ENCODE data around the gene TAF1B.
A peak's percentile ranks its signal among the peaks of the same experiment; 100 is the strongest.

TAF1B gene

DNA sequence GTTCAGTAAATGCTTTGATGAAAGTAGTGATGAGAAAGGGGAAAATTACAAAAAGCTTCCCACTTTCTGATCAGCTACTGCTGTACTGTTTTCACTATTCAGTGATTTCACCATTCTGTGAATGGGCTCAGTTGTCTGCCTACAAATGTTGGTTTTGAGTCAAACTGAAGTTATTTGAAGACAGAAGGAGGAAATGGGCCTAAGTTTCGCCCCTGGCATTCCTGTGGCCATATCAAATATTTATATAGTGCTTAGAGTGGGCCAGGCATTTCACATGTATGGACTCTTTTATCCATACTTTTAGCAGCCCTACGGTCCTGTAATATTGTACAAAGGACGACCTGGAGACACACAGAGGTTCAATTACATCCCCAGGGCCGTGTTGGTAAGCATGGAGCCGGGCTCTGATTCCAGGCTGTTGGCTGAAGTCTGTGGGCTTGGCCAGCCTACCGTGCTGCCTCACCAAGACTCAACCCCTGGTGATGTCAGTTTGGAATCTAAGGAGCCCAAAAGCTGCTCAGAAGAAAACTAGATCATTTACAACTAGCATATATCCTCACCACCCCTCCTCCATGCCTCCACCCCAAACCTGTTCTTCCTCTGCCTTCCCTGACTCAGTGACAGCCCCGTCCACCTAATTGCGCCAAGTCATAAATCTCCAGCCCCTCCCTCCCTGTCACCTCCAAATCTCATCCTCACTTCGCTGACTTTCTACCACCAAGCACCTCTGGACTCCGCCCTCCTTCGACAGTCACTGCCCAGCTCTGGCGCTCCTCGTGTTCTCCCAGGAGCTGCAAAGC lies 98.1 kb downstream of the TAF1B start:
- no peak for DNase-seq (ENCODE audit: low spot score)

DNA sequence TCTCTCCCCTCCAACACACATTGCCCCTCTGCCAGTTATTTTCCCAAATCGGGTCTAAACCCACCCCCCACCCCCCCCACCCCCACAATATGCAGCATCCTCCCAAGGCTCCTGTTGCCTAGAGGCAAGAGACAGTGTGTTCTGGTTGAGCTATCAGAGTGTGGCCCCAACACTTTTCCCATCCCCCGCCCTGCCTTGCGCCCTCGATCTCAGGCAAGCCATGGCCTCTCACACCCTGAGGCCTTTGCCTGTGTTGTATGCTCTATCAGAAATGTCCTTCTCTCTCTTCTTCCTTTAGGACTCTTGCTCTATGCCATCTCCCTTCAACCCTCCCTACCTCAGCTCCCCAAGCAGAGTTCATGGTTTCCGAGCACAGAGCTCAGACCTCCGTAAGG lies 98.7 kb downstream of the TAF1B start:
- no peak for DNase-seq (ENCODE audit: low spot score)

DNA sequence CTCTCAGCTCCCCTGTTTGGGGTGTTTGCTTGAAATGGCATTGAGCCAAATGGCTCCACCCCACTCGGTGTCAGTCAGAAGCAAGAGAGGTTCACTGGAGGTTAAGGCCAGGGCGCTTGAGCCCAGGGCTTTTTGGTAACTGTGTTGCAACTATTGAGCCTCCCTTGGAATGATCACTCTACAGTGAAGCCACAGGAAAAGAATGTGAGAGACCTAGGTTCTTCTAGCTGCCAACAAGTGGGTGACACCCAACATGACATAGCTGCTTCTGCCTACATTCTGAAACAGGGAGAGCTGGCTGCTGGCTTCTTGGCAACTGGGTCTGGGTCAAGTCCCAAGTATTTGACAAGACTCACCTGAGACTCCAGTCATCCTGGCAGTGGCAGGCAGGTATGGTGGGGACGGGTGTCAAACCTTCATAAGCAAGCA lies 101.1 kb downstream of the TAF1B start:
- no peak for DNase-seq (ENCODE audit: low spot score)

- no peak for DNase-seq (ENCODE audit: low spot score)
Measured at GRCh38 chr2:9945596-9945995, 102.3 kb downstream of the TAF1B start.

- DNase-seq (ENCODE audit: low spot score), result no peak
Measured at GRCh38 chr2:9946076-9946475, 102.8 kb downstream of the TAF1B start.

DNA sequence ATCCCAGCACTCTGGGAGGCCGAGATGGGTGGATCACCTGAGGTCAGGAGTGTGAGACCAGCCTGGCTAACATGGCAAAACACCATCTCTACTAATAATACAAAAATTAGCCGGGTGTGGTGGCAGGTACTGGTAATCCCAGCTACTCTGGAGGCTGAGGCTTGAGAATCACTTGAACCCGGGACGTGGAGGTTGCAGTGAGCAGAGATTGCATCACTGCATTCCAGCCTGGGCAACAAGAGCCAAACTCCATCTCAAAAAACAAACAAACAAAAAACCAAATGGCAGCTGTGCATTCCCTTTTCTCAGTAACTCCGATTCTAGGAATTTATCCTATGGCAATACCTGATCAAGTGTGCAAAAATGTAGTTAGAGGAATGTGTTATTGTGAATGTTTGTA lies 103.5 kb downstream of the TAF1B start:
- no peak for DNase-seq (ENCODE audit: low spot score)

DNA sequence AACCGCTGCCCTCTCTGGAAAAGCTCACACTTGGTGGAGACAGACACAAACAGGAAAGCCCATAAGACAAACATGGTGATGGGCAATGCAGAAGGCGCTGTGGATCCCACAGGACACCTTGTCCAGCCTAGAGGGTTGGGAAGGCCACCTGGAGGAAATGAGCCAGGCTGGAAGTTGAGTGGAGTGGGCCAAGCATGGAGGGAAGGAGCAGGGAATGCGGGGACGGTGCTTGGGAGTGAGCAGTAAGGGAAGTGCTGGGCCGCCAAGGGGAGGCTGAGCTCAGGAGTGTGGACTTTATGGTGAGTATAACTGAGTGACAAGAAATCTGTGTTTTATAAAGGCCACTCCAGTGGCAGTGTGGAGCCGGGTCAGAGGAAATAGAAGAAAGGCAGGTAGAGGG lies 105.4 kb downstream of the TAF1B start:
- no peak for DNase-seq (ENCODE audit: low spot score)

DNA sequence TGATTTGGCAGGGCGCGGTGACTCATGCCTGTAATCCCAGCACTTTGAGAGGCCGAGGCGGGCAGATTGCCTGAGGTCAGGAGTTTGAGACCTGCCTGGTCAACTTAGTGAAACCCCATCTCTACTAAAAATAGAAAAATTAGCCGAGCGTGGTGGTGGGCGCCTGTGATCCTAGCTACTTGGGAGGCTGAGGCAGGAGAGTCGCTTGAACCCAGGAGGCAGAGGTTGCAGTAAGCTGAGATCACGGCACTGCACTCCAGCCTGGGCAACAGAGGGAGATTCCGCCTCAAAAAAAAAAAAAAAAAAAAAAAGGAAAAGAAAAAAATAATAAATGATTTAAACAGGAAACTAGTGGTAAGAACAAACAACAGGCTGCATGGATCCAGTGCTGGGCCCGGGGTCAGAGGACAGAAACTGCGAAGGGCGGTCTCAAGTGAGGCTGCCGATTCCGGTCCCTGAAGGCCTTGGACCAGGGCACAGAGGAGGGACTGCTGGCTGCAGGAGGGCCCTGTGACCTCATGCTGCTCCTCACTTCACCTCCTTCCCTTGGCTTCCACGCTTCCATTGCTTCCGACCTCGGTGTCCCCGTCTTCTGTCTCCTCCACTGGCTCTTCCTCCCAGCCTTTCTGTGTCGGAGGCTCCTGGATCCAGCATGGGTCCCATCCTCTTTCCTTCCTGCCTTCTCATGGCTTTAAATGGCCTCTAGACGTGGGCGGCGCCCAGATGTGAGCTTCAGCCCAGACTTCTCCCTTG lies 106.1 kb downstream of the TAF1B start:
- DNase-seq (ENCODE audit: low spot score), result no peak

DNA sequence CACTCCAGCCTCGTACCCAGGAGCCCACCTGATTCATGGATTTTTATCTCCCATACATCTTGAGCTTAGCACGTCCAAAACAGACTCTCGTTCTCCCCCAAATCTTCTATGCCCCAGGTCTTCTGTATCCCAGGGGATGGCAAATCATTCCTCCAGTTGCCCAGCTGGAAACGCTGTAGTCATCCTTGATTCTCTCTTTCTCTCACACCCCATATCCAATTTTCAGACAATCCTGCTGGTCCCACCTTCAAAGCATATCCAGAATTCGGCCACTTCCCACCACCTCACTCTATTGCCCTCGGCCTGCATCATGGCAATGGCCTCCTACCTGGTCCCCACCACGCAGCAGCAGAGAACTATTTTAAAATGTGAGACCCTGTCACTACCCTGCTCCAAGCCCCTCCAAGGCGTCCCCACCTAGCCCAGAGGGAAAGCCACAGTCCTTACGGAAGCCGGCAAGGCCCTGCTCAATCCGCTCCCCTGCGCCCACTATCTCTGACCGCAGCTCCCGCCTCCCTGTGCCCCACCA lies 106.8 kb downstream of the TAF1B start:
- DNase-seq (ENCODE audit: low spot score), result no peak

GRCh38 chr2:9950521-9951271 lies 107.4 kb downstream of the TAF1B start:
- peak; percentile 70 for DNase-seq (ENCODE audit: low spot score)

DNA sequence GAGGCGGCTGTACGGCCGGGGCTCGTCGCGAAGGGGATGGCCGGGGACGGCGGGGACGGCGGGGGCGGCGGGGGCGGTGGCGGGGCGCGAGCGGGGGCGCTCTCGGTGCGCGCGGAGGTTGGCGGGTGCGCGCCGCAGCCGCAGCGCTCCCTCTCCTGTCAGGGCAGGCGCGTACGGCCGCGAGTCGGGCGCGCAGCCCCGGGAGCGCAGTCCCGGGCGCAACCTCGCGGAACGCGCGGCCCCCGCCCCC lies 107.9 kb downstream of the TAF1B start:
- DNase-seq (ENCODE audit: low spot score), result no peak

GRCh38 chr2:9951522-9952285 lies 108.4 kb downstream of the TAF1B start, which contains the start of gene GRHL1:
Gene GRHL1 (plus strand): TSS chr2:9951693. CDS start chr2:9951834, 141 bp downstream.
- peak; percentile 96 for DNase-seq (ENCODE audit: low spot score)

- DNase-seq (ENCODE audit: low spot score), result no peak
Measured at GRCh38 chr2:9952286-9952737, 109.0 kb downstream of the TAF1B start.

GRCh38 chr2:9952856-9953503 lies 109.7 kb downstream of the TAF1B start:
- DNase-seq (ENCODE audit: low spot score), result no peak

- DNase-seq (ENCODE audit: low spot score), result no peak
Measured at GRCh38 chr2:9954136-9954535, 110.9 kb downstream of the TAF1B start.

DNA sequence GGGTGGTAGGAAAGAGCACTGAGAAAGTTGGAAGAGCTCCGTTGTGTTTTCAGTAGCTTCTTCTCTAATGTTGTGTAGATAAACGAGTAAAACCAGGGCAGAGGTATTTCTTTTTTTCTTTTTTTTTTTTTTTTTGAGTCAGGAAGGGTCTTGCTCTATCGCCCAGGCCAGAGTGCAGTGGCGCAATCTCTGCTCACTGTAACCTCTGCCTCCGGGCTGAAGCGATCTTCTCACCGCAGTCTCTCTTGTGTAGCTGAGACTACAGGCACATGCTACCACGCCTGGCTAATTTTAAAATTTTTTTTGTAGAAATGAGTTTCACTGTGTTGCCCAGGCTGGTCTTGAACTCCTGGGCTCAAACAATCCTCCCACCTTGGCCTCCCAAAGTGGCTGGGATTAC lies 114.8 kb downstream of the TAF1B start:
- DNase-seq (ENCODE audit: low spot score), result no peak

- no peak for DNase-seq (ENCODE audit: low spot score)
Measured at GRCh38 chr2:9959262-9959661, 116.0 kb downstream of the TAF1B start.

GRCh38 chr2:9961013-9961412 lies 117.7 kb downstream of the TAF1B start:
- DNase-seq (ENCODE audit: low spot score), result no peak

GRCh38 chr2:9964334-9964980 lies 121.2 kb downstream of the TAF1B start:
- no peak for DNase-seq (ENCODE audit: low spot score)

GRCh38 chr2:9965119-9965822 lies 122.0 kb downstream of the TAF1B start:
- DNase-seq (ENCODE audit: low spot score), result no peak

Measured in left forelimb (tissue), 1 donor.